ENCODE results near the gene THSD7A. TPM values are rescaled to one million over a fixed set of nuclear protein-coding genes. Genes with fewer than 3 reads are reported as not detected.

The THSD7A gene
- total and polyA plus RNA-seq, 2 of the 4 experiments (the other 2 are of a cell fraction) = 0.02 to 0.18 TPM

- H2AK9ac ChIP-seq (replicated peaks; ENCODE audit: low read depth, low read length, poor library complexity) = no peak overlapping the region
- no peak for TF ChIP-seq MXI1 (IDR thresholded peaks at IDR 0.05; ENCODE audit: borderline replicate concordance, low read depth, low read length)
- TF ChIP-seq RAD21 (IDR thresholded peaks at IDR 0.05; ENCODE audit: low read length) = no peak
- no peak for TF ChIP-seq ELK1 (IDR thresholded peaks at IDR 0.05; ENCODE audit: borderline replicate concordance, low read depth, low read length)
- TF ChIP-seq BHLHE40 (IDR thresholded peaks at IDR 0.05; ENCODE audit: low read depth, low read length) = no peak
- TF ChIP-seq CHD1 (IDR thresholded peaks at IDR 0.05; ENCODE audit: low read depth, low read length) = no peak
- no peak for TF ChIP-seq CEBPB (IDR thresholded peaks at IDR 0.05; ENCODE audit: low read depth, low read length)
- no peak overlapping the region for H3K27ac ChIP-seq (ENCODE audit: insufficient read depth, low read length)
- H3K18ac ChIP-seq (ENCODE audit: low read depth, low read length) = no peak overlapping the region
- BruUV-seq (replicated peaks) = no TSS peak
- H2AFZ ChIP-seq (replicated peaks; ENCODE audit: low read length, poor library complexity) = no peak overlapping the region
- no peaks in the 10 kb centered on the region for H3K79me1 ChIP-seq (ENCODE audit: low read depth in 1 of 2, low read length in 2 of 2)
- H3K23ac ChIP-seq (ENCODE audit: low read depth, low read length) = no peak overlapping the region
- H3K14ac ChIP-seq (replicated peaks; ENCODE audit: low read depth, low read length) = no peak overlapping the region
- H3K4me1 ChIP-seq (ENCODE audit: control insufficient read depth, insufficient read depth, low read length) = no peaks in the 10 kb centered on the region
- H3K9me3 ChIP-seq (ENCODE audit: control insufficient read depth, insufficient read depth, low read length) = no peaks in the 10 kb centered on the region
- CTCF ChIA-PET = interaction anchor here (0.6 kb wide), 1 partner anchor 25 kb away, joined by 8 read pairs; no protein-coding TSS in a partner anchor
- H3K4ac ChIP-seq (ENCODE audit: low read depth, low read length) = no peak overlapping the region
- H3K36me3 ChIP-seq (ENCODE audit: control insufficient read depth, insufficient read depth, low read length) = no peaks in the 10 kb centered on the region
- no peaks in the 10 kb centered on the region for H3K27me3 ChIP-seq (ENCODE audit: control insufficient read depth, insufficient read depth, low read length)
- no peak overlapping the region for H3K56ac ChIP-seq (ENCODE audit: extremely low read depth, insufficient read depth, low read length)
- H2BK5ac ChIP-seq (ENCODE audit: low read depth, low read length, poor library complexity, severe bottlenecking) = no peak overlapping the region
- no peak overlapping the region for H2AK5ac ChIP-seq (ENCODE audit: low read depth, low read length)
- no peaks in the 10 kb centered on the region for H3K9me1 ChIP-seq (ENCODE audit: insufficient read depth, low read length)
- H3K4me2 ChIP-seq (ENCODE audit: low read depth, low read length) = no peak overlapping the region
- no peak overlapping the region for H2BK20ac ChIP-seq (ENCODE audit: low read depth, low read length)
- no peak for DNase-seq
- no peak overlapping the region for H3K9ac ChIP-seq (ENCODE audit: low read depth, low read length)
- H4K8ac ChIP-seq (ENCODE audit: low read depth in 2 of 2, low read length in 2 of 2) = no peak overlapping the region
- no peak overlapping the region for H4K91ac ChIP-seq (ENCODE audit: insufficient read depth, low read depth, low read length)
- H2BK15ac ChIP-seq (ENCODE audit: low read depth, low read length) = no peak overlapping the region
- no peak overlapping the region for H3K4me3 ChIP-seq (ENCODE audit: insufficient read depth, low read depth, low read length)
- no peak overlapping the region for H2BK120ac ChIP-seq (ENCODE audit: low read depth, low read length)
- POLR2A ChIA-PET (ENCODE audit: unreplicated experiment) = no interaction called here
- in situ Hi-C loops (cut with MboI; ENCODE audit: low sequenced_read_pairs) = no loop called here
- intact Hi-C loops (cut with micrococcal nuclease) = no loop called here
- no CpG with 5 or more reads among the region's 2 CpGs for WGBS, 2 experiments (ENCODE audit: extremely low coverage in 2 of 2, insufficient read length in 1 of 2)
- dilution Hi-C loops (cut with HindIII; ENCODE audit: low sequenced_read_pairs, unreplicated experiment) = no loop called here
- H4K20me1 ChIP-seq (ENCODE audit: insufficient read depth, low read length) = no peaks in the 10 kb centered on the region
- no peak for ATAC-seq (ENCODE audit: low read depth)
- H4K5ac ChIP-seq (ENCODE audit: low read depth, low read length) = no peak overlapping the region
Observed at GRCh38 chr7:11698384-11698871, 133.6 kb downstream of the THSD7A start.

All from IMR-90 (cell line).